ENCODE data around the gene PIH1D2.

GRCh38 chr11:112023104-112023503 lies 50.7 kb downstream of the PIH1D2 start:
- no peak for TF ChIP-seq CTCF (IDR thresholded peaks at IDR 0.05; ENCODE audit: insufficient read depth, low read length, poor library complexity, severe bottlenecking)
- TF ChIP-seq EZH2phosphoT487 (conservative IDR thresholded peaks at IDR 0.05; ENCODE audit: low read length) = no peak
